GM12878 (cell line): ENCODE data around the gene ADM. TPM values are rescaled to one million over a fixed set of nuclear protein-coding genes. Genes with fewer than 3 reads are reported as not detected.

Source experiments
- ATAC-seq: fragments of 200-7000 bp; cut with Tn5 transposase; 3 replicates; pipeline ENCODE4 v1.9.1; 2020; ENCODE audit warnings: mild to moderate bottlenecking, moderate library complexity
- BruUV-seq: library from RNA; stranded (reverse); fragments of 400-500 nt; replicated peaks from 2 replicates; lab custom pipeline; 2021; lab: Mats Ljungman, UMichigan
- CTCF ChIA-PET: fragments of 300-600 bp; sonication (Branson Sonifier 250); formaldehyde crosslinking; extraction: SDS; loops from one replicate; lab custom pipeline; 2021; ENCODE audit warnings: inconsistent platforms; lab: Yijun Ruan, JAX
- POLR2A ChIA-PET: fragments of 350-600 bp; formaldehyde crosslinking; extraction: SDS; loops from one replicate; lab custom pipeline; 2021; ENCODE audit warnings: inconsistent platforms; lab: Charles Lee
- RAD21 ChIA-PET: fragments of 300-600 bp; sonication (Branson Sonifier 250); formaldehyde crosslinking; loops from one replicate; lab custom pipeline; 2023; ENCODE audit warnings: antibody characterized with exemption; ENCODE audit not compliant: unreplicated experiment; lab: Charles Lee
- SMC1A ChIA-PET: fragments of 300-600 bp; sonication (Branson Sonifier 250); formaldehyde crosslinking; loops from one replicate; lab custom pipeline; 2023; ENCODE audit not compliant: unreplicated experiment, uncharacterized antibody; lab: Charles Lee
- DNase-seq: peaks from one replicate; pipeline ENCODE4 v3.0.0-alpha.2; 2011; ENCODE audit warnings: low read depth, low spot score
- FAIRE-seq: peaks from 3 replicates; lab custom pipeline; 2011; peaks lifted over from hg19 to GRCh38; lab: Jason Lieb, UNC
- H2AFZ ChIP-seq: 2 replicates; pipeline ENCODE4 v1.6.0; 2011; ENCODE audit warnings: low read depth, low read length, control low read depth; ENCODE audit not compliant: control insufficient read depth
- H3K27ac ChIP-seq: 2 replicates; pipeline ENCODE4 v1.5.1; 2011; ENCODE audit warnings: control low read depth; ENCODE audit not compliant: control insufficient read depth, insufficient read depth
- H3K27me3 ChIP-seq, 2 experiments: replicated peaks in 1 of 2; 2 replicates each; pipeline versions ENCODE4 v1.6.0 to v1.6.1; 2011; ENCODE audit warnings: low read length in 1 of 2; ENCODE audit not compliant: control insufficient read depth in 2 of 2, insufficient read depth in 2 of 2
- H3K36me3 ChIP-seq, 2 experiments: 2 replicates each; pipeline ENCODE4 v1.5.1; 2011; ENCODE audit warnings: low read length in 1 of 2; ENCODE audit not compliant: control insufficient read depth in 2 of 2, insufficient read depth in 2 of 2
- H3K4me1 ChIP-seq: 2 replicates; pipeline ENCODE4 v1.6.1; 2011; ENCODE audit warnings: mild to moderate bottlenecking, low read length, moderate library complexity, mixed read lengths; ENCODE audit not compliant: control insufficient read depth, insufficient read depth
- H3K4me2 ChIP-seq: 2 replicates; pipeline ENCODE4 v1.6.0; 2011; ENCODE audit warnings: control low read depth; ENCODE audit not compliant: control insufficient read depth, insufficient read depth
- H3K4me3 ChIP-seq: fragments of 200-600 bp; sonication (generic); 2 replicates; pipeline ENCODE4 v1.5.1; 2016
- H3K79me2 ChIP-seq: 2 replicates; pipeline ENCODE4 v1.6.0; 2011; ENCODE audit warnings: low read length; ENCODE audit not compliant: control insufficient read depth, insufficient read depth
- H3K9ac ChIP-seq: 2 replicates; pipeline ENCODE4 v1.8.0; 2011; ENCODE audit warnings: low read length, control low read depth, mixed read lengths; ENCODE audit not compliant: control insufficient read depth, insufficient read depth
- H3K9me3 ChIP-seq: replicated peaks from 3 replicates; pipeline ENCODE4 v1.5.1; 2011; ENCODE audit warnings: mild to moderate bottlenecking, low read length; ENCODE audit not compliant: control insufficient read depth, insufficient read depth
- H4K20me1 ChIP-seq: 2 replicates; pipeline ENCODE4 v1.6.0; 2011; ENCODE audit not compliant: control insufficient read depth, insufficient read depth
- ATF7 ChIP-seq: fragments of 450-650 bp; IDR thresholded peaks from 2 replicates; pipeline ENCODE4 v1.6.1; 2016; ENCODE audit warnings: low read depth, mild to moderate bottlenecking
- CBX3 ChIP-seq: fragments of 200-600 bp; sonication (generic); IDR thresholded peaks from 2 replicates; pipeline ENCODE4 v1.6.1; 2016; ENCODE audit warnings: low read depth, borderline replicate concordance
- CTCF ChIP-seq, 3 experiments: IDR thresholded peaks in 2 of 3; conservative IDR thresholded peaks in 1 of 3; 2 replicates each; pipeline ENCODE4 v1.5.1; 2011; ENCODE audit warnings: low read depth in 3 of 3, low read length in 3 of 3, mild to moderate bottlenecking in 3 of 3, control low read depth in 2 of 3, moderate library complexity in 2 of 3, inconsistent platforms in 1 of 3, mixed read lengths in 1 of 3; ENCODE audit not compliant: control insufficient read depth in 2 of 3, insufficient read depth in 1 of 3; ENCODE audit errors: extremely low read depth in 1 of 3
- GATAD2B ChIP-seq: fragments of 450-650 bp; conservative IDR thresholded peaks from 2 replicates; pipeline ENCODE4 v1.6.1; 2017; ENCODE audit warnings: low read depth, mild to moderate bottlenecking, moderate library complexity
- IRF5 ChIP-seq: fragments of 450-650 bp; IDR thresholded peaks from 2 replicates; pipeline ENCODE4 v1.6.1; 2017; ENCODE audit warnings: borderline replicate concordance
- MTA2 ChIP-seq: fragments of 450-650 bp; IDR thresholded peaks from 2 replicates; pipeline ENCODE4 v1.6.1; 2016; ENCODE audit warnings: low read depth, mild to moderate bottlenecking, moderate library complexity
- ZBTB4 ChIP-seq: fragments of 450-650 bp; formaldehyde crosslinking; IDR thresholded peaks from 2 replicates; pipeline ENCODE4 v1.4.0; 2022; ENCODE audit warnings: mild to moderate bottlenecking, moderate library complexity
- ZNF384 ChIP-seq: IDR thresholded peaks from 2 replicates; pipeline ENCODE4 v1.6.1; 2012; ENCODE audit warnings: low read depth, mild to moderate bottlenecking, low read length, improper control_type of control experiment, borderline replicate concordance
- WGBS: methylation state at CpG from one replicate; pipeline ENCODE4 v1.1.6; 2016; ENCODE audit warnings: low lambda C conversion rate; ENCODE audit not compliant: insufficient replicate concordance, insufficient coverage; ENCODE audit errors: missing lambda C conversion rate; 5-methylcytosine and 5-hydroxymethylcytosine counted together
- in situ Hi-C: fragments of 300-500 bp; cut with MboI; formaldehyde crosslinking; loops from 9 replicates; pipeline ENCODE4 v1.14.3; 2018; ENCODE audit warnings: mixed read lengths
- intact Hi-C: fragments of 100-400 bp; cut with micrococcal nuclease; formaldehyde crosslinking; loops from one replicate; pipeline ENCODE4 v1.14.2; 2022; ENCODE audit not compliant: unreplicated experiment
- polyA plus RNA-seq, 11 experiments: library from polyadenylated mRNA; depleted of rRNA in 4 of 11; unstranded in 6 of 11; stranded (reverse) in 5 of 11; fragments of >200 nt; fragmentation: Nextera tagmentation in 4 of 11; fragmentation: Illumina TruSeq in 1 of 11; extraction: Ambion mirVana in 4 of 11; extraction: Trizol in 1 of 11; gene quantifications; 1 replicate in 1 of 11; 2 replicates in 10 of 11; pipeline versions ENCODE4 v1.2.1 to v1.2.3, GENCODE V29; 2011 to 2016; ENCODE audit warnings: inconsistent platforms in 2 of 11, missing spikeins in 2 of 11, low read depth in 1 of 11
- total RNA-seq, 4 experiments: library from RNA; depleted of rRNA in 3 of 4; stranded (reverse); fragments of >200 nt in 3 of 4; fragmentation: Illumina TruSeq in 1 of 4; extraction: Trizol in 1 of 4; gene quantifications; 2 replicates each; pipeline versions ENCODE4 v1.2.1 to v1.2.3, GENCODE V29; 2013 to 2021
- TF ChIP-seq, protein P1 (sequence below): fragments of 450-650 bp; IDR thresholded peaks from 2 replicates; pipeline ENCODE4 v1.6.1; 2018; ENCODE audit warnings: mild to moderate bottlenecking, low read depth, moderate library complexity; ENCODE audit not compliant: partially characterized antibody

Gene ADM
- total and polyA plus RNA-seq, 10 of the 15 experiments (the other 5 are each of a cell fraction or from before 2014, with no cell fraction given), result 0.11 to 4.2 (median 0.21) TPM; not detected in 7

DNA sequence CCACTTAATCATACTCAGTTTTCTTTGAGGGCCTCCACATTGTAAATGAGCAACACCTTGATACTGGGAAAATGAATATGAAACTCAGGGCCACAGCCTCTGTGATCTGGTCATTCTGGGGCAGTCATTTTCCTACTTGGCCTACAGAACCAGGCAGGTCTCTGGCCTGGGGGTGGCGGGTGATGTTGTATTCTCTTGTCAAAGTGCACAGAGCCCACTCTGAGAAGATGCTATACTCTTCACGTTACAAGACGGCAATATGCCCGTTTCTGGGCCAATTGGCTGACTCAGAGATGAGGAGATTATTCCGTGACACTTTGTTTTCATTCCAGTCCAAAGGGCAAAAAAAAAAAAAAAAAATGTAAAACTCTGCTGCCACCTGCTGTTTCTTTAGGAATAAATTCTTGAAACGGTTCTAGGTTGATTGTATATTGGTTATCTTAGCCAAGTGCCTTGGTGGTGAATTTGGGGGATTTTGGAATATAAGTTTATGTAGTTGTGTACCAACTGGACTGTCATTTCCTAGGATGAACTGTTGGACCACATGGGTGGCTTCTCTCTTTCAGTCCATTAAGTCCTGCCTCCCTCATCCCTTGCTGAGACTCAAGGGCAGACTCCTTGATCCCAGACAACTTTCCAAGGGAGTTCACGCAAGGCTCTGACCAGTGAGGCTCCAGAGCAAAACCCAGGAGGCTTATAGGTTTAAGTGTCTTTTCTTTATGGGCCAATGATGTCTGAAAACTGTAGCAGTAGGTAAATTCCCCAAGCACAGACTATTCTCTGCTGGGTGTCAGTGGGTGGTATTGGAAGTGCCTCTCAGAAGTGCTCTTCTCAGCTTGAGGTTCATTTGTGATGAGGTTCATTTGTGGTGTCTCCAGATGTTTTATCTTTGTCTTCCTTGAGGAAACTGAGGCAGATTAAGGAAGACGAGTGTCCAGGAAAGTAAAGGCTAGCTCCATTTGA lies 18.2 kb downstream of the ADM start:
- BruUV-seq, result no TSS peak
- ChIA-PET SMC1A (interaction anchor here (0.7 to 6.5 kb wide), 15 partner anchors 8 to 415 kb away, joined by 3 to 55 read pairs (median 5); partner anchors contain the start of gene ADM), CTCF (interaction anchor here (0.6 to 4.6 kb wide), 22 partner anchors 8 to 788 kb away, joined by 3 to 52 read pairs (median 4); no protein-coding TSS in a partner anchor), POLR2A (no interaction called here), RAD21 (interaction anchor here (0.6 to 3.2 kb wide), 9 partner anchors 13 to 462 kb away, joined by 3 to 15 read pairs (median 4); no protein-coding TSS in a partner anchor)
- Histone ChIP-seq H3K79me2 (no peaks in the 10 kb centered on the region), H3K4me3 (no peak overlapping the region), H3K9me3 (no peaks in the 10 kb centered on the region), H3K27me3 (0 out of 4 replicates have a peak, but pooled peaks cover 0 to 1% of the 10 kb centered on the region in 2 experiments), H3K4me1 (peaks cover 8% of the 10 kb centered on the region), H3K27ac (no peak overlapping the region), H3K36me3 (no peaks in the 10 kb centered on the region), H3K9ac (no peak overlapping the region), H2AFZ (peak overlapping the region; percentile 59), H4K20me1 (no peaks in the 10 kb centered on the region), H3K4me2 (no peak overlapping the region)
- peak; percentile 84 for ATAC-seq
- 23% methylated on average over 8 of the region's 8 CpGs for WGBS
- in situ Hi-C loops (loop anchor here (5.0 to 10.0 kb wide), 3 partner anchors 111 to 558 kb away; no protein-coding TSS in a partner anchor), intact Hi-C loops (loop anchor here (1.0 to 5.0 kb wide), 4 partner anchors 115 to 566 kb away; no protein-coding TSS in a partner anchor)
- no peak for DNase-seq
- FAIRE-seq, result peak; percentile 69
- TF ChIP-seq CTCF (IDR thresholded peaks at IDR 0.05 in 2 of 3, conservative IDR thresholded peaks at IDR 0.05 in 1 of 3; ENCODE audit: control insufficient read depth in 2 of 3, extremely low read depth in 1 of 3, insufficient read depth in 1 of 3, low read depth in 3 of 3, low read length in 3 of 3), result peak; percentile 19 to 55 (median 51); a peak in 5 of 6 replicates
- TF ChIP-seq, protein P1, sequence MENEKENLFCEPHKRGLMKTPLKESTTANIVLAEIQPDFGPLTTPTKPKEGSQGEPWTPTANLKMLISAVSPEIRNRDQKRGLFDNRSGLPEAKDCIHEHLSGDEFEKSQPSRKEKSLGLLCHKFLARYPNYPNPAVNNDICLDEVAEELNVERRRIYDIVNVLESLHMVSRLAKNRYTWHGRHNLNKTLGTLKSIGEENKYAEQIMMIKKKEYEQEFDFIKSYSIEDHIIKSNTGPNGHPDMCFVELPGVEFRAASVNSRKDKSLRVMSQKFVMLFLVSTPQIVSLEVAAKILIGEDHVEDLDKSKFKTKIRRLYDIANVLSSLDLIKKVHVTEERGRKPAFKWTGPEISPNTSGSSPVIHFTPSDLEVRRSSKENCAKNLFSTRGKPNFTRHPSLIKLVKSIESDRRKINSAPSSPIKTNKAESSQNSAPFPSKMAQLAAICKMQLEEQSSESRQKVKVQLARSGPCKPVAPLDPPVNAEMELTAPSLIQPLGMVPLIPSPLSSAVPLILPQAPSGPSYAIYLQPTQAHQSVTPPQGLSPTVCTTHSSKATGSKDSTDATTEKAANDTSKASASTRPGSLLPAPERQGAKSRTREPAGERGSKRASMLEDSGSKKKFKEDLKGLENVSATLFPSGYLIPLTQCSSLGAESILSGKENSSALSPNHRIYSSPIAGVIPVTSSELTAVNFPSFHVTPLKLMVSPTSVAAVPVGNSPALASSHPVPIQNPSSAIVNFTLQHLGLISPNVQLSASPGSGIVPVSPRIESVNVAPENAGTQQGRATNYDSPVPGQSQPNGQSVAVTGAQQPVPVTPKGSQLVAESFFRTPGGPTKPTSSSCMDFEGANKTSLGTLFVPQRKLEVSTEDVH, result no peak
- TF ChIP-seq MTA2, result 0 out of 2 replicates have a peak, but pooled peaks have one; percentile 22
- peak; percentile 89 for TF ChIP-seq ATF7
- TF ChIP-seq ZNF384, result peak; percentile 89
- TF ChIP-seq CBX3, result no peak
- no peak for TF ChIP-seq IRF5
- no peak for TF ChIP-seq ZBTB4
- no peak for TF ChIP-seq GATAD2B
